D721Med (cell line): ENCODE measurements around the gene CYP2A7.
"Not testable (repeated sequence)": the region's sequence is repeated elsewhere in the genome, so short reads cannot be mapped to it uniquely, and the experiment has no call there.

ENCODE experiments used
- DNase-seq: peaks from one replicate; pipeline ENCODE4 v3.0.0; 2011; ENCODE audit warnings: low spot score; ENCODE audit not compliant: insufficient read length
- FAIRE-seq: peaks from 2 replicates; lab custom pipeline; 2011; peaks lifted over from hg19 to GRCh38; lab: Jason Lieb, UNC
- CTCF ChIP-seq: IDR thresholded peaks from 2 replicates; pipeline ENCODE4 v1.5.1; 2012; ENCODE audit warnings: mild to moderate bottlenecking, control low read depth; ENCODE audit not compliant: insufficient read depth; ENCODE audit errors: missing control alignments

Gene CYP2A7

GRCh38 chr19:40867701-40868100, 14.3 kb downstream of the CYP2A7 start:
- no peak for DNase-seq

GRCh38 chr19:40864739-40865496, 17.1 kb downstream of the CYP2A7 start:
- DNase-seq, FAIRE-seq: not testable (repeated sequence)

More at GRCh38 chr19:40867701-40868100, 14.3 kb downstream of the CYP2A7 start:
- FAIRE-seq, result no peak
- no peak for TF ChIP-seq CTCF

DNA sequence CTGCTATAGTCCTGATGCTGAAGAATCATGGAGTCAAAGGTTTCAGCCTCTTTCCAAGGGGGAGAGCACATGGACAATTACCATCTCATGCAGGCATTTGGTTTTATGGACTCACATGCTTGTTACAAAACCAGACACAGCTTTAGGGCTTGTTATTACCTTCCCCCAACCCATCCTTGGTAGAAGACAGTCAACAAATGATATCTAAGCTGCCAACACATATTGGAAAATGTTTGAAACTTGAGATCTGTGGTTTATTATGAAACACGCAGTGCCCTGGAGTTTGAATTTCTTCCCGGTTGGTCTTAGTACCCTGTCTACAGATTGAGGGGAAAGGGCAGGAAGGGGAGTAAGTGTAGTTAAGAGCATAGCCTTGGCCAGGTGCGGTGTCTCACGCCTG, 19.2 kb downstream of the CYP2A7 start:
- FAIRE-seq (no peak), DNase-seq (no peak)
- TF ChIP-seq CTCF, result no peak

DNA sequence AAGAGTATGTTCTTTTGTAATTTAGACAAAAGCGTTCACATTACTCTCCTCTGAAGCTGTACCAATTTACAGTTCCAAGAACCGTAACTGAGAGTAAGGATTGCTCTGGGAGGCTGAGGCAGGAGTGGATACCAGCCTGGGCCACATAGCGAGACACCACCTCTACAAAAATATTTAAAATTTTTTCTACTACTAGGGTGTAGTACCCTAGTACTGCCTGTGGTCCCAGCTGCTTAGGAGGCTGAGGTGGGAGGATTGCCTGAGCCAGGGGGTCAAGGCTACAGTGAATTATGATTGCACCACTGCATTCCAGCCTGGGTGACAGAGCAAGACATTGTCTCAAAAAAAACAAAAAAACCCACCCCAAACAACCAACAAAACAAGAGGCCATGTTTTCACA, 19.7 kb downstream of the CYP2A7 start:
- TF ChIP-seq CTCF, result no peak
- DNase-seq, result no peak
- FAIRE-seq, result no peak

- DNase-seq (no peak), FAIRE-seq (no peak)
- no peak for TF ChIP-seq CTCF
Measured at GRCh38 chr19:40858109-40858508, 23.9 kb downstream of the CYP2A7 start.

DNA sequence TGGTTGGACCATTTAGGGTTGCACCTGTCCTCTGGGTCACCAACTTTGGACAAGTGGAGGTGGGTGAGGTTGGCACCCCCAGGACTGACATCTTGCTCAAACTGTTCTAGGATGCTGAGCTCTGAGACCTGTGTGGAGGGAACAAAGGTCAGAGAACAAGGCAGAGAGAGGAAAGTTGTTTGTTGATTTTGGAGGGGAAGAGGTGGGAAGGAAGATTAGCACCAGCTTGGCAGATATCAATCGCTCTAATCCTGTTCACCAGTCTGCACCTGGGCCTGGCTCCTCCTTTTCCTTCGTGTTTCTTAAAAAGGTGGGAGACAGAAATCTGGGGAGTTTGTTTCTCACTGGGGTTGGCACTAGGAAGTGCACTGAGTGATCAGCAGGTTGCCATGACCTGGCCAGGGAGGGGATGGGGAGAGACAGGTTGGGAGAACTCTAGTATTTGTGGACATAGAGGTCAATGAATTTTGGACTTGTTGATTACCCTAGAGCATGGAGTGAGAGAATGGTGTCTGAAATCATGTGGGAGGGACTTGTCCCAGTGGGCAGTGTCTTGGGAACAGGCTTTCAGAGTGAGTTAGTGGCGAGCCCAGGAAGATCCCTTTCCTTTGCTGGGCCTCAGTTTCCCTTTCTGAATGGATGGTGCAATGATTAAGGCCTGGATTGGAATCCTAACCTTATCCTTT, 29.4 kb downstream of the CYP2A7 start:
- not testable (repeated sequence) for DNase-seq, FAIRE-seq

GRCh38 chr19:40850277-40850676, 31.8 kb downstream of the CYP2A7 start, which contains the start of gene CYP2A6:
CYP2A6 (minus strand) TSS chr19:40850447; CDS start chr19:40850426, 21 bp downstream.
- DNase-seq, FAIRE-seq: not testable (repeated sequence)

DNA sequence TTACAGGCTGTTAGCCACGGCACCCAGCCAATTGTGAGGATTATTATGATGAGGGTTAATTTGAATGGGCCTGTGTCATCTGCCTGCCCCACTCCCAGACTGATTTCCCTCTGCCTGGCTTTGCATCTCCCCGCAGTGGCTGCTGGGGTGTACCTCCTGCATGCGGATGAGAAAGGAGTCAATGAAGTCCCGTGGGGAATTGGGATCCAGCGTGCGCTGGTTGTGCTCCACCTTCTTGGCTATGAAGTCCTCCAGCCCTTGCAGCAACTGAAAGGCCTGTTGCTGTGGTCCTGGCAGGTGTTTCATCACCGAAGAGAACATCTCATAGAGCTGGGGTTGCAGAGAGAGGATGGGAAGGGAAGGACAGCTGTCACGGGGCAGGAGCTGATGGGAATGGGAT, 35.3 kb downstream of the CYP2A7 start:
- FAIRE-seq, DNase-seq: not testable (repeated sequence)

- not testable (repeated sequence) for DNase-seq, FAIRE-seq
Measured at GRCh38 chr19:40843653-40844052, 38.4 kb downstream of the CYP2A7 start.

DNA sequence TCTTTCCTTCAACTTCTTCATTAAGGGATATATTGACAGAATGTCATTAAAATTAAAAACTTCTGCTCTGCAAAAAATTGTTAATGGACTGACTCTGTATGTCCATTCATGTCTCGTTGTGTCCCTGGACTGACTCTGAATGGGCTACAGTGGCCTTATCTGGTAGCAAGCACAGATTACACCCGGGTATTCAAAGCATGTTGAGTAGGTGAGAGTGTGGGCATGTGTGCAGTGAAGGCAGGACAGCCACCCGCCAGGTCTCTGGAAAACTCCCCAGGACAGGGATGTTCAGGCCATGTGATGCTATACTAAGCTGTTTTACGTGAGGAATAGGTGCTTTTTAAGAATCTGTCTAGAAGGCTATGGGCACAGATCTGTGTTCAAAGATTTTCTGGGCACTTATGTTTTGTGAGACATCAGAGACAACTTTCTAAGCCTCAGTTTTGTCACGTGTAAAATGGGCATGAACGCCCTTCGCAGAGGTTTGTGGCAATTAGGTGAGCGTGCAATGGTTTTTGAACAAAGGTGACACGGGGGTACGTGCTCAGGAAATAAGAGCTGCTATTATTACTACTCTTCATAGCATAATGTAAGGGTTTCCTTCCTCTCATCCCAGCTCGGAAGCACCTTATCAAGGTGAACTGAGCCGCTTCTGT, 38.9 kb downstream of the CYP2A7 start:
- FAIRE-seq, DNase-seq: not testable (repeated sequence)

GRCh38 chr19:40842012-40842411, 40.0 kb downstream of the CYP2A7 start:
- not testable (repeated sequence) for FAIRE-seq, DNase-seq

DNA sequence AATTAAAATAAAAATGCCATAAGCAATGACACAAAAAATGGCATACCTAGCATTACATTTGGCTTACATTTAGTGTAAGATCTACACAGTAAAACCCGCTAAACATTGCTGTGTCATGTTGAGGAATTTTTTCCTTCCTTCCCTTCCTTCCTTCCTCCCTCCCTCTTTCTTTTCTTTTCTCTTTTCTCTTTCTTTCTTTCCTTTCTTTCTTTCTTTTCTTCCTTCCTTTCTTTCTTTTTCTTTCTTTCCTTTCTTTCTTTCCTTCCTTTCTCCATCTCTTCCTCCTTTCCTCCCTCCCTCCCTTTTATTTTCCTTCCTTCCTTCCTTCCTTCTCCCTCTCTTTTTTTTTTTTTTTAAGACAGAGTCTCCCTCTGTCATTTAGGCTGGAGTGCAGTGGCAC, 43.6 kb downstream of the CYP2A7 start:
- not testable (repeated sequence) for FAIRE-seq

More for the DNA sequence above, 43.6 kb downstream of the CYP2A7 start:
- DNase-seq, result not testable (repeated sequence)
